Hematopoietic multipotent progenitor cell treated with erythropoietin and hydrocortisone succinate and interleukin-3 and kit ligand, for 15 days (in vitro differentiated cells): Measurements from ENCODE around the gene CRIM1.

Source experiments
- DNase-seq: peaks from one replicate; pipeline ENCODE4 v3.0.0-alpha.2; 2015; ENCODE audit warnings: low spot score

The CRIM1 gene

DNA sequence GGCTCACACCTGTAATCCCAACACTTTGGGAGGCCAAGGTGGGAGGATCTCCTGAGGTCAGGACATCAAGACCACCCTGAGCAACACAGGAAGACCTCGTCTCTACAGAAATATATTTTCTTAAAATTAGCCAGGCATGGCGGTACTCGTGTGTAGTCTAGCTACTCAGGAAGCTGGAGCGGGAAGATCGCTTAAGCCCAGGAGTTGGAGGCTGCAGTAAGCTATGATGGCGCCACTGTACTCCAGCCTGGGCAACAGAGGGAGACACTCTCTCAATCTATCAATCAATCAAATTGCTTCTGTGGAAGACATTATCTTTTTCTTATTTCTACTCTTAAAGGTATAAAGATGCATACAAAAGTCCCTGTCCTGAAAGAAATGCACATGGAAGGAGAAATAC is 231.1 kb downstream of the CRIM1 start:
- no peak for DNase-seq

DNA sequence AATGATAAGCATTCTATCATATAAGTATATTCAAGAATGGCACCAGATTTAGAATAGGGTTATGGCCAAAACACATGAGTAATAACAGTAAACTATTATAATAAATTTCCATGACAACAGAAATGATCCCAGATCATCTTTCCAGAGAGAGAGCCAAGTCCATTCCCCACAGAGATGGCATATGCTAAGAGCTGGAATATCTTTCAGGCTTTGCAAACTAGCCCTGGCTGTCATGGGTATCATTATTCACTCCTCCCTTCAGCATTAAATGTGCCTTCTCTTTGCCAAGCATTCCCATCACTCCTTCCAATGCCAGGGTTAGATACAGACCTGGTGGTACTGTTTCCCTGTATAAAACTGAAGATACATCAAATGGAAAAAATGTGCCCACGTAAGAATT is 231.5 kb downstream of the CRIM1 start:
- DNase-seq = no peak

DNA sequence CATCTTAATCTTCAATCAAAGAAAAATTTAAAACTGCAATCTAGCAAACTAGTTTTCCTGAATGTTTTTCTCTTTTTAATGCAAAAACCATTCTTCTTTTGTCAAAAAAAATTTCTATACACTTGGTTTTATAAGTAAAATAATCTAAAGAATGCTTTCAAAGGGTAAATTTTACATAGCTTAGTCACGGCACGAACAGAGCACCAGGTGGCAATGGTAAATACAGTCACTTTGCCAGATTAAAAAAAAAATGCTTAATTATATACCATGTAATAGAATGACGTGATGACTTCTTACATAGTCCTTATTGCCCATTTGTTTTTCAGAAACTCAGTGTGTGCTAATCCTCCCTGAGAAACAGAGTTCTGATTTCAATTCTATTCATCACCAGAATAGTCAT is 232.0 kb downstream of the CRIM1 start:
- DNase-seq = no peak

DNA sequence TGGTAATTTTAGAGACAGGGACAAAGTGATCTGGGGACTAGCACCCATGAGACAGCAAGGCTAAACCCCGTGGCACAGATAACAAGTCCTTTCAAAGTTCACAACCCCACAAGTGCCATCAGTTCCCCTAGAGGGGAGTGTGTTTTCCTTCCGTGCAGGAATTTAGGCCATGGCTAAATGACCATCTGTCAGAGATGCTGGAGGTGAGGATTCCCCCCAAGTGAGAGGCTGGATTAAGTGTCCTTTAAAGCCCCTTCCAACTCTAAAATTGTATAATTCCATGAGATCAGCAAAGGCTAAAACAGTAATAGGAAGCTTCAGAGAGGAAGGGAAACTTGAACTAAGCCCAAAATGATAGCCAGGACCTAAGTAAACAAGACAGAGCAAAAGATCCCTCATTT is 233.7 kb downstream of the CRIM1 start:
- no peak for DNase-seq

DNA sequence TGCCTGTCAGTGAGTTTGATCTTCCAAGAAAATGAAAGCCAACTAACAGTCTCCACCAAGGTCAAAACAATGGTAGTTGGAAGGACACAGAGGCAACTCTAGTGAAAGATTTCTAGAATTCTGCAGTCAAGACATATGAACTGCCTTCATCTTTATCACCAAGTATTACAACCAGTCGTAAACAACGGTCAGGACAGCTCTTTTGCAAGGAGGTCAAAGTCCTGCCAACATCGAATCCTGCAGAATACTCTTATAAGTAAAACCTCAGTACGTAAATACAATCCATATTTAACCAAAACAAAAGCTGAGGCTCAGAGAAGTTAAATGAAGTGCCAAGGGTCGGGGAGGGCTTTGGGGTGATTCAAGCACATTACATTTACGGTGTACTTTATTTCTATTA is 239.3 kb downstream of the CRIM1 start:
- DNase-seq = no peak

DNA sequence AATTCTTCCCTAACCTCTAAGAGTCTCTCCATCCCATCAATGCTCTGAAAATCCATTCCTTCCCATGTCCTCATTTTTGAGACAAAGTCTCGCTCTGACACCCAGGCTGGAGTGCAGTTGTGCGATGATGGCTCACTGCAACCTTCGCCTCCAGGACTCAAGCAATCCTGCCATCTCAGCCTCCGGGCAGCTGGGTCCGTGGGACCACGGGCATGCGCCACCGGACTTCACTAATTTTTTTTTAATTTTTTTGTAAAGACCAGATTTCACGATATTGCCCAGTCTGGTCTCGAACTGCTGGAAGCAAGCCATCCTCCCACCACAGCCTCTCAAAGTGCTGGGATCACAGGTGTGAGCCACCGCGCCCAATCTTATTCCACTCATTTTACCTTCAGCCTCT is 240.8 kb downstream of the CRIM1 start:
- no peak for DNase-seq

DNA sequence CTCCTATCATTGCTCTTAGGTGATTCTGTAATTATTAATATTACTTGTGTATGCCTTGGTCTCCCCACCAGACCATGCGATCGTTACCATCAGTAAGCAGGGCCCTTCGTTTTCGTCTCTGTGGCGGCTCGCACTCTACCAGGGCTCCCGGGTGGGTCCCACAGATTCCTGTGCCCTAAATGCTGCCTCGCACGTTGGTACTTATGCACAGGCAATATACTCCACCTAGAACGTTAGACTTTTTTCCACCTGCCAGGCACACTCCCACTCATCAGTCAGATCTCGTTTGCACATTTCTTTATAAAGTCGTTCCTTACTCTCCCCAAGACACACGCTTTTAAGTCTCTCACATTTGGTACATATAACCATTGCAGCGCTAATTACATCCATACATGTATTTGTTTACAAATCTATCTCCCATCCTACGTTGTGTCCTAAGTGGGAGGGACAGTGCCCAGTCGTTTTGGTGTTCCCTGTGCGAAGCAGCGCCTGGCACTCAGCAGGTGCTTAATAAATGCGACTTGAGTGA is 241.5 kb downstream of the CRIM1 start:
- DNase-seq = no peak

DNA sequence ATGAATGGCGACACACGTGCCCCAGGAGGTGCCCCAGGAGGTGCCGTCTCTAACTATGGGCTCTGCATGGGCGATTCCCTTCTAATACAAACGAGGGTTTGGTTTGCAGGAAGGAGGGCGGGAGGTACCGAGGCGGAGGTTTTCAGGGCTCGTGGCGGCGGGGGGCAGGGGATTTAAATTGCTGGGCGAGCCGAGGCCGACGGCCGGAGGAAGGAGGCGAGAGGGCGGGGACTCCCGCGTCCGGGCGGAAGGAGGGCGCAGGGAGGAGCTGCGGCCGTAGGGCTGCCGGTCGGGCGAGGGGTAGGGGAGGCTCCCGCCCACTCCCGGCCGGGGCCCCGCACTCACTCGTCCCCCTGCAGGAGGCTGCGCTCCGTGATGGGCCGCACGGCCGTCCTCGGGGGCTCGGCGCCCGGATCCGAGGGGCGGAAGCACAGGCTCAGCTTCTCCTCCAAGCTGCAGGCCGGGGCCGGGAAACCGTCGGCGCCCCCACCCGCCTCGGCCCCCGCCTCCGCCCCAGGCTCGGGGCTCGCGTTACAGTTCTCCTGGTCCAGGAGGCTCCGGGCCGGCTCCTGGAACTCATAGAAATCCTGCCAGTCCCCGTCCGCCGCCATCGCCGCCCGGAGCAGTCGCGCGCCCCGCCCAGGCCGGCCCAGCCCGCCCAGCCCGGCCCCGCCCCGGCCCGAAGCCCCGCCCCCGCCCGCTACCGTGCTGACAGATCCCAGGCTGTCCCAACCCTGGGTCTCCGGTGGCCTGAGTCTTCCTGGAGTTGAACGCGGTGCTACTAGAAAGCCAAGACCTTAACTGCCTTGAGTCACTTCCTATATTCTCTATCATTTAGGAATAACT is 242.2 kb downstream of the CRIM1 start, which contains the start of gene FEZ2:
FEZ2 (minus strand) TSS at position 637 of the 846 bp plus-strand sequence; CDS start at position 611, 26 bp downstream.
- DNase-seq = peak; percentile 53
